HEK293T (cell line): ENCODE data around the gene HCFC2.

ENCODE experiments used
- ARNT ChIP-seq: fragments of 450-650 bp; IDR thresholded peaks from 2 replicates; pipeline ENCODE4 v1.6.1; 2017; ENCODE audit warnings: mild to moderate bottlenecking
- ELF4 ChIP-seq: fragments of 450-650 bp; IDR thresholded peaks from 2 replicates; pipeline ENCODE4 v1.6.1; 2017; ENCODE audit warnings: antibody characterized with exemption
- FOXK2 ChIP-seq: fragments of 450-650 bp; IDR thresholded peaks from 2 replicates; pipeline ENCODE4 v1.6.1; 2016; ENCODE audit warnings: mild to moderate bottlenecking
- HDGF ChIP-seq: fragments of 450-650 bp; IDR thresholded peaks from 2 replicates; pipeline ENCODE4 v1.6.1; 2017; ENCODE audit warnings: antibody characterized with exemption, borderline replicate concordance
- LEF1 ChIP-seq: fragments of 450-650 bp; IDR thresholded peaks from 2 replicates; pipeline ENCODE4 v1.6.1; 2017; ENCODE audit warnings: mild to moderate bottlenecking, borderline replicate concordance
- NFRKB ChIP-seq: fragments of 450-650 bp; IDR thresholded peaks from 2 replicates; pipeline ENCODE4 v1.6.1; 2016; ENCODE audit warnings: mild to moderate bottlenecking, moderate library complexity
- SP1 ChIP-seq: fragments of 450-650 bp; IDR thresholded peaks from 2 replicates; pipeline ENCODE4 v1.6.1; 2017
- ZNF384 ChIP-seq: fragments of 450-650 bp; IDR thresholded peaks from 2 replicates; pipeline ENCODE4 v1.6.1; 2016

DNA sequence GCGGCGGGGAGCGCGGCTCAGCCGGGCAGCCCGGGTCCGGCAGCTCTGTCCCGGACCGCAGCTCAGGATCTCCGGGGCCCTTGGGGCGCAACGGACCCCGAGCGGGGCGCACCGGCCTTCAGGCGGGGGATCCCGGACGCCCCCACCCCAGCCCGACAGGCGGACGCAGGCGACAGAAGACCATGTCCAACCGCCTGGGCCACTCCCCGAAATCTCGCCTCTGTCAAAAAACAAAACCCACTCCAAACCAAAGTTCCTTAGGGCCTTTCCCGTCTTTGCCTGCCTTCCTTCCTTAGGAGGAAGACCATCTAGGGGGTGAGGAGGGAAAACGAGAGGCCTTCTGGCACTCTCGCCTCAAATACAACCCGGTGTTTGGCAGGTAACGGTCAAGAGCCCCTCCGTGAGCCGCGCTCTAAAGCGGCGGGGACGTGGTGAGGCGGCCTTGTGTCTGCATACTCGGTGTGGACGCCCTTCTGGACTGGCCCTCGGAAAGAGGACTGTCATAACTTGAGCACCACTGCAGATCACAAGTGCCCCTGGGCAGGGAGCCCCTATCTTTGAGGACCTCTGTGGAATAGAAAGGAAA lies 604 bp downstream of the HCFC2 start:
- no peak for TF ChIP-seq LEF1
- no peak for TF ChIP-seq NFRKB
- TF ChIP-seq ELF4: no peak
- TF ChIP-seq SP1: no peak
- TF ChIP-seq ARNT: no peak
- no peak for TF ChIP-seq FOXK2
- no peak for TF ChIP-seq HDGF
- TF ChIP-seq ZNF384: no peak
